Mucosa of gallbladder (tissue), 1 donor: Measurements from ENCODE around the gene CADPS. TPM values are rescaled to one million over a fixed set of nuclear protein-coding genes. Genes with fewer than 3 reads are reported as not detected.

Experiments
- DNase-seq: peaks from one replicate; pipeline ENCODE4 v3.0.0-alpha.2; 2020; ENCODE audit warnings: low spot score
- total RNA-seq: library from RNA; stranded (reverse); gene quantifications from one replicate; pipeline ENCODE4 v1.2.1, GENCODE V29; 2021
- donor health status: DM: no; HTN: no; CAD: no.

The CADPS gene
- total RNA-seq, 1 donor from 2014 or later = 37.2 TPM

GRCh38 chr3:62749657-62750056, 125.6 kb downstream of the CADPS start:
- no peak for DNase-seq

DNA sequence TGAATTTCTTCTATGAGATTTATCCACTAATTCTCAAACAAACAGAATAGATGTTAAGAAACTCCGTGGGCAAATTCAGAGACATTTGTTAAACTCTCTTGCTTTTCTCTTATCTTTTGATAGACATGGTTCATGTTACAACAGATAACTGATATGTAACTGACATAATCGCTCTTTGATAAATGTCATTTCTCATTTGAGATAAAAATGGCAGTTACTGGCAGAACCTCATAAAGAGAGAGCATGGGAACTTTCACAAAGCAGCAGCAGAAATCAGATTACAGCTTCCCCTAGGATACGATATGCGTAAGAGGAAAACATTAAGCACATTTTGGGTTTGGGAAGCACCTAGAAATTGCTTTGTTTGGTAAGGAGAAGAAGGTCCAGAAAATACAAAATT, 126.1 kb downstream of the CADPS start:
- no peak for DNase-seq

- no peak for DNase-seq
Measured at GRCh38 chr3:62737449-62737848, 137.8 kb downstream of the CADPS start.

DNA sequence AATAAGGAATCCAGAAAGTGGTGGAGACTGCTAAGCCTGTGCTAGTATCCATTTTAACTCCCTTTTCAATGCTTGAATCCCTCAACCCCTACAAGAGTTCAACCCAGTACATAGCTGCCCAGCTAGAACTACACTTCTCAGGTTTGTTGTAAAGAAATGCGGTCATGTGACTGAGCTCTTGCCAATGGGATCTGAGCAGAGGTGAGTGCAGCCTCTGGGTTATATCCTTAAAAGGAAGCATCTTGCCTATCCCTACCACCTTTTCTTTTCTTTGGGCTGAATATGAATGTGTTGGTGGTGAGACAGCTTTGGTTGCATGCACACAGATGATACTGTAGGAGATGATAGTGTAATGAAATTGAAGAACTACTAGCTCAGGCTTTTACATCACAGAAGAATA, 139.7 kb downstream of the CADPS start:
- DNase-seq = no peak

GRCh38 chr3:62732183-62732904, 142.9 kb downstream of the CADPS start:
- no peak for DNase-seq

GRCh38 chr3:62727981-62728380, 147.2 kb downstream of the CADPS start:
- no peak for DNase-seq

DNA sequence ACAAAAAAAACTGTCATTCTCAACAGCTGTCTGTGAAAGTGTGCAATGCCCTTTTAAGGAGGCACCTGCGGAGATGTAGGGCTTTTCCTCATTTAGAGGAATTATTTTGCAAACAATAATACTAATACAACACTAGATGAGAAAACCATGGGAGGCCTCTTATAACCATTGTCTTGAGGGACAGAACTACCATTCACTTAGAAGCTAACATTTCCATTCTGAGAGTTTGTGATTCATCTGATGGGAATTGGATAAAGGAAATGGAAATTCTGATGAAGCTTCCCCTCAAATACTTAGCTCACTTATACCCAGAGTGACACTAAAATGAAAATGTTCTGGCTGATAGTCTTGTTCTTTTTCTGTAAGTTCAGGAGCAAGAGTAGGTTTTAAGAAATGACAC, 147.7 kb downstream of the CADPS start:
- no peak for DNase-seq

DNA sequence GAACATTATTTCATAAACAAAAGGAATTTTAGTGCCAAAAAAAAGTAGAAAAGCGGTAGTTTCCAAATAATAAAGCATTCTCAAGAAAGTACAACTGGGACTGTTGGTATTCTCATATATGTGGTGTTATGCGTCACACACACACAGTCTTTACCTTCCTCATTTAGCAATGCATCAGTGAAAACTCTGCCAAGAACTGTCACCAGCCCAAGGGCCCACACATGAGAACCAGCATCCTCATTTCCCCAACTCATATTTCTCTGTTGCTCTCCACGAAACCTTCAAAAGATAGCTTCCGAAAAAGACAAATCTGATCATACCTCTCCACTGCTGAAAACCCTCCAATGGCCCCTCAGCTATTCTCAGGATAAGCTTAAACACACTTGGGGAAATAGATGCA, 150.7 kb downstream of the CADPS start:
- no peak for DNase-seq

DNA sequence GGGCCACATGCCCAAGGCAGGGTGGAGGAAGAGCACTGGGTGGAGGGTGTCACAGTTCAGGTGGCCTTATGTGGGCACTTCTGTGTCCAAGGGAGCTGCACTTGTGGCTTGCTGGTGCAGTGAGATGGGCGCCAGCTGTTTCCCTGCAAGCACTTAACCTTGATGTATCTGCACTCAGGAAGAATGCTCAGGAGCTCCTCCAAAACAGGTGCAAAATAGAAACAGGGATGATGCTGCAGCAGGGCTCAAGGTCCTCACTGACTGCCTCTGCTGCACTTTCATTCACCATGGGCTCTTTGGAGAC, 151.3 kb downstream of the CADPS start:
- DNase-seq = no peak

DNA sequence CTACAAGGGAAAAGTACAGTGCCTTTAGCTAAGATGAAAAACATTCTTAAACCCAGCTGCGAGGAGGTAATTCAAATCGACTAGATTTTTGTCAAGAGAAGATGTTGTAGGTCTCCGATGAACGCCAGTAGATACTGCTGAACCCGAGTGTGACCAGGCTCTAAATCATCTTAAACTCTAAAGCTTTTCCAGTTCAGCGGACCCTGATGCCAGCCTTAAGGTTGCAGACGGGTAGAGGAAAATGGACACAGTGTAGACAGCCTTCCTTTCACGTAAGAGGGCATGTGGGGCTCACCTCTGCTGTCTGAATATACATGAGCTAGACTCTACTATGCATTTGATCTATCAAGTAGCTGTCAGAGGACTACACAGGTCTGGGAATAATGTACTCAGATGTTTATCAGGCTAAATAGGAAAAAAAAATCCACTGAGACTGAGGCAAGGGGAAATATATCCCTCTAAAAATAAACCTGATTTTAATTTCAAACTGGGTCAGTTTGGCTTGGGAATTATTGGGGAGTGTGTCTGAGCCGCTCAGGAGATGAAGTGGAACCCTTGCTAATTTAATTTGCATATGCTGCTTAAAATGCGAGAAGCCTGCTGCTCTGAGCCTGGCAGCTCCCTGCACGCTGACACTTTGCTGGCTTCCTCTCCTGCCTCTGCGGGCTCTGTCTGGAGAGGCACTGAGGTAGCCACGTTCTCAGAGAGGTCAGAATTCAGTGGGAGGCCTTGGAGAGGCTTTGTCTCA, 151.9 kb downstream of the CADPS start:
- no peak for DNase-seq

DNA sequence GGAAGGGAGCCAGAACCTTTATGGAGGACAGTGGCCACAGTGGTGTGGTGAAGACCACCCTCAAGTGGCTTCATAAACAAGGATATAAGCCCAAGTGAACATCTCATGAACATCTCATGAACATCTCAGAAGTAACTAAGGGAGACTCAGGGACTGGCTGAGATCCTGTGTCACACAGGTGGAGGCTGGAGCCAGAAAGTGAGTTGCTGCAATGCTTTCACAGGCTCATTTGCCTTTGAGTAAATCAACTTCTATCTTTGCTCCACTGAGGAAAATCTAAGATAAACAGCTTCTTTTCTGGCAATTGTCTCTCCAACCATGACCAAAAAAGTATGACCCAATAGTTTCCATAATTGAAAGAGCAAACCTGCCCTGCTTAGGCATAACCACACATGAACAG, 152.9 kb downstream of the CADPS start:
- no peak for DNase-seq

DNA sequence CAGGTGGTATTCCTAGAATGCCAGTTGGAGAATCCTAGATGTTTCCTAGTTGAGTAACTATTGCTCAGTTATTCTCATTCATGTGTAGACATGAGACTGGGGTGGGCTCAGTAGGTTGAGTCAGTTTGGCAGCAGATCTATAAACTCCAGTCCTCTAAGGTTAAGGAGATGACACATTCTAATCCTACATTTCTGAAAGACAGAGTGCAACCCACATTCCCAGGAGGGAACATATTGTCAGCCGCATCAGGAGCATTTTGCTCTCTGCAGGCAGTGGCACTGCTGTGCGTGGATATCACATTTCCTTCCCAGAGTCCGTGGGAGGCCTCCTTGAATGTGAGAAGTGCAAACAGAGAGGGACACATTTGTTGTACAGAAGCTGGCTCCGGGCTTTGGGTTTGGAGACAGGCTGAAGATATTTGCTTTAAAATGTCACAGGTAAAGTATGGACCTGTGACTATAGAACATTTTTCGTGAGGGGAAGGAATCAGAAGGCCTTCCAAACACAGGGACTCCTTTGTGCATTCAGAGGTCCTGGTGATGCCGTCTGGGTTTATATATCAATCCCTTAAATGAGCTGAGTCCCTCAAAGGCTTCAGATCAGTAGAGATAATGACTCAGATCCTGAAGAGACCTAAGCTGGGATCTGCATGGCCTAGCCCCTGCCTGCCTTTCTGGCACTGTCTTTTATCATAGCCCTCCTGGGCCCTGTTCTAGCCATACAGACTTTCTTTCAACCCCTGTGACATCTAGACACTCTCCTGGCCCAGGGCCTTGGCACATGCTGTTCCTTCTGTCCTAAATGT, 156.5 kb downstream of the CADPS start:
- no peak for DNase-seq

- DNase-seq = no peak
Measured at GRCh38 chr3:62718011-62718410, 157.2 kb downstream of the CADPS start.

GRCh38 chr3:62712746-62713145, 162.5 kb downstream of the CADPS start:
- DNase-seq = no peak

DNA sequence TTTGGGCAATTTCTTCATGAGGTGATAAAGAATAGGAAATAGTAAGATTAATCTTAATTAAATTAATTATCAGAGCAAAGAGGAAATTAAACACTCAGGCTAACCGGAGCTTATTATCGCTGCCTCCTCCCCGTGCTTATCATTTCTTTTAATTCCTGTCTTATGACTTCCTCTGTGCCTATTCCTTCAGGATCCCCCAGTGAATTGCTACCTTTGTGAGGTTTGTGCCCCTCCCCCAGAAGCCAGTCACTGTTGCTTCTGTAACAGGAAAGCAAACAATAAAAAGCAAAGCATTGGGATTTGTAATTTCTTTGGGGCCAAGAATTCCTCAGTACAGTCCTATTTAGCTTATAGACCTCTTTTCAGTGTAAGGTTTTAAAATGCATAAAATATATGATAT, 164.5 kb downstream of the CADPS start:
- no peak for DNase-seq

DNA sequence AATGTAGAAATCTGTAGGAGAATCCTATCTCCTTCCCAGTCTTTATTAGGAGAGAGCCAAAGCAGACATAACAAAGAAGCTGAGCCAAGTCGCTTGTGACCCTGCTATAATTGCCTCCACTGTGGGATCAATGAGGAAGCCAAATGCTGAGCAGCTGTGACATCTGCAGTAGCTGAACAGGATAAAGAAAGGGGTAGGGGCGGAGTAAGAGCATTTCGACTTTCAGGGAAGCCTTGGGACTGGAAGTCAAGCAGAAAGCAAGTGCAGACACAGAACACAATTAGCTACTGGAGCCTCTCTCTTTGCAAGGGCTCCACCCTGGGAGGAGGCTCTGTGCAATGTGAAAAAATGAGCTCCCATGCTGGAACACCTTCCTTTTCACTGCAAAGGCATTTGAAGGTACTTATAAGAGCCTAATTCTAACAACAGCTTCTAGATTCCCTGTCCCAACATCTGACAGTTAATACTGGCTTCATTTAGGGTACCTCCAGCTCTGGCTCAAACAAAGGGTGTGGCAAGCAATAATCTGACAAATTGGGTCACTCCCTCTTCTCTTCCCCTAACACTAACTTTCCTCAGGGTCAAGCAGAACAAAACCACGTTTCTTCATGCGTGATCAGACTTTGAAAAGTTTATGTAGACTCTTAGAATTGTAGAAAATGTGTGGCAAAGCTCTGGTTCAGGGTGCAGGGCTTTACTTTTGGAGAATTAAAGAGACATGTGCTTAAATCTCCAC, 166.4 kb downstream of the CADPS start:
- no peak for DNase-seq

- no peak for DNase-seq
Measured at GRCh38 chr3:62705721-62706120, 169.5 kb downstream of the CADPS start.

DNA sequence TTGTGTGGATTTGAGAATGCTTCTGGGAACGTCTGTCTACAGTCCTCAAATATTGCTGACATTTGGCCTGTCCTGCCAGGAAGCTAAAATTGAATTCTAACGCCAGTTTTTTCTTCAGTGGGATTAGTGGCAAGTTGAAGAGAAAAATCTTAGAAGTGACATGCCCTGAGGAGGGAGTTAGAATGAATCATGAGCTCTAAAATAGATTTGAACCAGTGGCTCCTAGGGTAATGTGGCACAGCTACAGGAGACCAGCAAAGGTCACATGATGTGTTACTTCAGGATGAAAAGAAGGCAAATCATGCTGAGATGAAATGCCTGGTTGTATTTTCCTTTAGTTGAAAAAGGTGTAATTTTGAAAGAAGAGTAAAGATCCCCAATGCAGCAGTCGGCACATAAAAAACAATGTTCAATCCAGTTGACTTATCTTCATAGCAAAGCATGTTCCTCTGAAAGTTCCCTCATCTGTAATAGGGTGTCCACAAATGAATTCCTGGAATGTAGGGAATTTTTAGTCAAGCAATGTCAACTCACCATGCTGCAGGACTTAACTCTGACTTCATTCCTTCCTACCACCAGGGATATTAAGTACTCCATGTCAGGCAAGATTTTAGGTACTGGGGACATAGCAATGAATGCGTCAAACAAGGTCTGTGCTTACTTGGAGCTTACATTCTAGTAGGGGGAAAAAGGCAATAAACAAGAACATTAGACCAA, 171.6 kb downstream of the CADPS start:
- DNase-seq = no peak

DNA sequence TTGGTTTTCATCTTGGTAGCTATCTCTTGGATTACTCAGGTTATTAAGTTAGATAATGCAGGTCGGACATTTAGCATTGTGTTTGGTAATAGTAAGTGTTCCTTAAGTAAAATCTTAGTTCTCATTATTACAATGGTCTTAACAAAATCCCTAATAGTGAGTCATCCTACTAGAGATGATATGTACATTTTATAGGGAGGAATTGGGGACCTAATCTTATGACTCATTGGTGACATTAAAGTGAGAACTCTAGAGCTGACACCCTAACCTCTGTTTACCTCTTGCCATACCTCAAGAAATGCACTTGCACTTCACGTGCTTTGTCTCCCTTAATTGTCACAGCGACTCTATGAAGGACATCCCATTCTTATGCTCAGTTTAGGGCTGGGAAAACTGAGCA, 174.9 kb downstream of the CADPS start:
- DNase-seq = no peak

DNA sequence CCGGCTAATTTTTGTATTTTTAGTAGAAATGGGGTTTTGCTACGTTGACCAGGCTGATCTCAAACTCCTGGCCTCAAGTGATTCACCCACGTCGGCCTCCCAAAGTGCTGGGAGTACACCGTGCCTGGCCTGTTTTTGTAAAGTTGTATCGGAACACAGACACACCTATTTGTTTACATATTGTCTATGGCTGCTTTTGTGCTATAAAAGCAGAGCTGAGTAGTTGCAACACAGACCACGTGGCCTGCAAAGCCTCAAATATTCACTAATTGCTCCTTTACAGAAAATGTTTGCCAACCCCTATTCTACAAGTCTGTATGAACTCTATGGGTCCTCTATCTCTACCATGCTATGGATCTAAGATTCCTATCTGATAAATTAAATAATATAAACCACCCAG, 175.5 kb downstream of the CADPS start:
- DNase-seq = no peak

DNA sequence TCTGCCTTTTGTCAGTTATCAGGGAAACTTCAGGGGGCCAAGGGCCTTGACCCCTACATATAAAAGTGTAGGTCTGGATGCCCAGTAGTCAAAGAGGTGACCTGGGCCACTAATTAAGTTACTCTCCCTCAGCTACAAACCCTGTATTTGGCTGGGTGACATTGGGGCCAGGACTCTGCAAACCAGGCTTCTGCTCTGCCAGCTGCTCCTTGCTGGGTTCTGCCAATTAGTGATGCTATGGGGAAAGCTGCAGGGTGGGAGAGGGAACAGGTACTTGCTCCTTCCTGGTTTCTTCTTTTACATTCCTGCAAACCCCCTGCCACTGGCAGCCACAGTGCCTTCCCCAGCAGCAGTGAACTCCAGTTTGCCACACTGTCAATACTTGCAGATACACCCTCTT, 179.2 kb downstream of the CADPS start:
- no peak for DNase-seq

GRCh38 chr3:62688812-62689211, 186.4 kb downstream of the CADPS start:
- no peak for DNase-seq
